Measurements from ENCODE around the gene HIC2.
"Not testable (repeated sequence)": the region's sequence is repeated elsewhere in the genome, so short reads cannot be mapped to it uniquely, and the experiment has no call there.

Gene HIC2

DNA sequence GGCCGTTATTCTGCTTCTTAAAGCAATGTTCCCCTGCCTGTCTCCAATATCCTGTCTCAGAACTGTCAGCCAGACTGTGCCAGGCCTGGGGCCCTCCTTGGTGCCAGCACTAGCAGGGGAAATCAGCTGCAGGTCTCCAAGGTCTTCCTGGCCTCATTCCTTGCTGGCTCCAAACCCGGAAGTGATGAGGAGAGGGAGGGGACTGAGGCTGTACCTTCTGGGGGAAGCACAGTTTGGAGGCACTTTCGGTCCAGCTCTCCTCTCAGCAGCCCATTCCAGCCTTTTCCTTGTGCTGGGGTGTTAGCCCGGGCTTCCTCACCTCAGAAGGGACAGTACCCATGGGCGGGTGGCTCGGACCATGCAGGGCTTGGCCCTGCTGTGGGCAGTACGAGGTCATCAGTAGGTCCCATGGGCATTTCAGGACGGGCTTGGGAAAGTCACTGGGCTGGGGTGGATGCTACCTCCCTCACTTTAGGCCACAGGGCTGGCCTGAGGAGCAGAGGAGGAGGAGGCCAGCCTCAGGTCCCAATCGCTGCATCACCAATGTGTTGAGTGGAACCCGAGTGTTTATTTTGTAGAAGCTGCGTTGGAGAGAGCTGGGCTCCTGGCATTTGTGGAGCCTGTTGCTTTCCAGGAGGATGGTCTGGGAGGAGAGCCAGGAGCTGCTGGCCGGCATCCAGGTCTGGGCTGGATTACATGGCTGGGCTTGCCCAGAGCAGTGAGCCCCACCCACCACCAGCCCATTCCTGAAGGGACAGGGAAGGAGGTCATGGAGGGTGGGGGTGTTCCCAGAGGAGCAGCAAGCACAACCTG lies 19.0 kb downstream of the HIC2 start:
- DNase-seq (ENCODE audit: low read depth, low spot score), result not testable (repeated sequence)

DNA sequence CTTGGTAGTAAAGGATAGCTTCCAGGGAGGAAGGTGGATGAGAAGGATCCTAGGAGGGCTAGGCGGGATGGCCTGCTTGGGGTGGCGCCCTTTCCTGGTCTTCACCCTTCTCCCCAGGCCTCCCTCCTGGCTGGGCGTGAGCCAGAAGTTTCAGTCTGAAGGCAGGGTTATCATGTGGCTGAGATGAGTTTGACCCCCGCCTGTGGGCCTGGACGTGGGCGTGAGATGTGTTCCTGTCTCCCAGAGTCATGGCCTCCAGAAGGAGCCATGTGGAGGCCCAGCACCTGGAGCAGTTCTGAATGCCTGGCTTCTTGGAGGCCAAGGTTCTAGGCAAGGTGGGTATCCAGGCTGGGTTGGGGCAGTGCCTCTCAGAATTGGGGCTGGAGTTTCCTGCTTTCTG lies 20.8 kb downstream of the HIC2 start:
- DNase-seq (ENCODE audit: low read depth, low spot score), result not testable (repeated sequence)

DNA sequence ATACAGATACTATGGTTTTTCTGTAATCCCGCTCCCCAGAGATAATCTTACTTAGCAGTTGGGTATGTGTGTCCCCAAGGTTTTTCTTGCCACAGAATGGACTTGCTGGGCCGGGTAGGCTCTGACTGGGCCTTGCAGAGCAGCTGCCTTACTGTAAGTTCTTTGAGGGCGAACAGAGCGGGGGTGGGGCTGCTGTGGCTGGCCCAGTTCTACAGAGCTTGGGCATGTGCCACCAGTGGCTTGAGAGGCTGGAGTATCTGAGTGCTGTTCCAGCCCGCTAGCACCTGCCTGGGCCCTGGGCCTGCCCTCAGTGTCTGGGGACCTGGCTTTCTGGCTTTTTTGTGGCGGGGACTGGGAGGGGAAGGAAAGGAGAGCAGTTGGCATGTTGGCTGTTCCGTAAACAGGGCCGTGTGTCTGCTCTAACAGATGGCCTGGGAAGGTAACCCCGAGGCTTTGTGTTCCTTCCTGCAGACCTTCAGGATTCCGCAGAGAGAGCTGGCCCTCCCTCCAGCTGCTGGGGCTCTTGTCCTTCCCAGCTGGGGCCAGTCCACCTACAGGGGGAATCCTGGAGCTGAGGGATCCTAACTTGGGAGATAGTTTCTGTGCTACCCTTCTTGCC lies 23.0 kb downstream of the HIC2 start:
- DNase-seq (ENCODE audit: low read depth, low spot score), result not testable (repeated sequence)

DNA sequence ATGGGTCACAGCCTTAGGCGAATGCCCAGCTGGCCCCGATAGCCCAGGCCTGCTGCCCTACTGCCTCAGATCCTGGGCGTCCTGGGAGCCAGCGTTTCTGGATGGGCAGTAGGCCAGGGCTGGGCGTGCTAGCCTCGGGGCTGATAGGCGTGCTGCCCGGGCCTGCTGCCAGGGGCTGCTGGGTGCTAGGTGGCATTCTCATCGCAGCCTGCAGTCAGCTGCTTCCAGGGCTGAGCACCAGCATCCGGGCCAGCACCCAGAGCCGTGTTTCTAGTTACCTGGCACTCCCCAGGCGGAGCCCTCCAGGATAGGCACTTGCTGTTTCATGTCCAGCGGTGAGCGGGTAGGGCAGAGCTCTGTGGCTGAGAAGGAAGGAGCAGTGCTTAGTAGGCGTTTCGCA lies 23.5 kb downstream of the HIC2 start:
- not testable (repeated sequence) for DNase-seq (ENCODE audit: low read depth, low spot score)

DNA sequence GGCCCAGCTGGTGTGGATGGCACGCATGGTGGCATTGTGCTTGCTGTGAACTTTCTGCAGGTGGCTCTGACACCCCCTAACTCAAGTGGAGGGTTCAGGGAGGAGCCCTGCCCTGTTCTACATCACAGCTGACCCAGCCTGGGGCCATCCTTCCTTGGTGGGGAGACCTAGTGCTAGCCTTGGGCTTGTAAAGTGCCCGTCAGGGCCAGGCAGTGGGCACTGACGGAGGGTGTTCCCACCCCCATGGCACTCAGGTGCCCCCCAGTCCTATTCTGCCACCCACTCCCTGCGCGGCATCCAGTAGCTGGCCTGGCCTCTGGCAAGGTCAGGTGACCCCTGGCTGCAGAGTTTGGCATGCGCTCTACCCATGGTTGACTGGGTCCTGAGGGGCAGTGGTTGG lies 24.0 kb downstream of the HIC2 start:
- not testable (repeated sequence) for DNase-seq (ENCODE audit: low read depth, low spot score)

- DNase-seq (ENCODE audit: low read depth, low spot score), result not testable (repeated sequence)
Measured at GRCh38 chr22:21442123-21442522, 25.0 kb downstream of the HIC2 start.

GRCh38 chr22:21442646-21443045 lies 25.5 kb downstream of the HIC2 start:
- DNase-seq (ENCODE audit: low read depth, low spot score), result not testable (repeated sequence)

- no peak for DNase-seq (ENCODE audit: low read depth, low spot score)
Measured at GRCh38 chr22:21443057-21443734, 26.0 kb downstream of the HIC2 start.

- DNase-seq (ENCODE audit: low read depth, low spot score), result no peak
Measured at GRCh38 chr22:21443735-21444421, 26.7 kb downstream of the HIC2 start.

DNA sequence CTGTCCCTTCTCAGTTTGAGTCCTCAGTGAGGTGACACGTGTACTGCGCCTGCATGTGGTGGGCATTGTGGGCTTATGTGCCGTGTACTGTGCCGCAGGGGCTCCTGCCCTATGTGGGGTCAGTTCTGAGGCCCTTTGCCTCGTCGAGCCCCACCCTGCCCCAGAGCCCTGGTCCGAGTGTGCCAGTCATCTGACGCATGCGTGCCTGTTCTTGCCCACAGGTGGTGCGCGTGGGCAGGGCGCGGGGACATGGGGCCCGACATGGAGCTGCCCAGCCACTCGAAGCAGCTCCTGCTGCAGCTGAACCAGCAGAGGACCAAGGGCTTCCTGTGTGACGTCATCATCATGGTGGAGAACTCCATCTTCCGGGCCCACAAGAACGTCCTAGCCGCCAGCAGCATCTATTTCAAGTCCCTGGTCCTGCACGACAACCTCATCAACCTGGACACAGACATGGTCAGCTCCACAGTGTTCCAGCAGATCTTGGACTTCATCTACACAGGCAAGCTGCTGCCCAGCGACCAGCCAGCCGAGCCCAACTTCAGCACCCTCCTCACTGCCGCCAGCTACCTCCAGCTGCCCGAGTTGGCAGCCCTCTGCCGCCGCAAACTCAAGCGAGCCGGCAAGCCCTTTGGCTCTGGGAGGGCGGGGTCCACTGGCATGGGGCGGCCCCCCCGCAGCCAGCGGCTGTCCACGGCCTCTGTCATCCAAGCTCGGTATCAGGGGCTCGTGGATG lies 27.7 kb downstream of the HIC2 start:
- DNase-seq (ENCODE audit: low read depth, low spot score), result no peak

DNA sequence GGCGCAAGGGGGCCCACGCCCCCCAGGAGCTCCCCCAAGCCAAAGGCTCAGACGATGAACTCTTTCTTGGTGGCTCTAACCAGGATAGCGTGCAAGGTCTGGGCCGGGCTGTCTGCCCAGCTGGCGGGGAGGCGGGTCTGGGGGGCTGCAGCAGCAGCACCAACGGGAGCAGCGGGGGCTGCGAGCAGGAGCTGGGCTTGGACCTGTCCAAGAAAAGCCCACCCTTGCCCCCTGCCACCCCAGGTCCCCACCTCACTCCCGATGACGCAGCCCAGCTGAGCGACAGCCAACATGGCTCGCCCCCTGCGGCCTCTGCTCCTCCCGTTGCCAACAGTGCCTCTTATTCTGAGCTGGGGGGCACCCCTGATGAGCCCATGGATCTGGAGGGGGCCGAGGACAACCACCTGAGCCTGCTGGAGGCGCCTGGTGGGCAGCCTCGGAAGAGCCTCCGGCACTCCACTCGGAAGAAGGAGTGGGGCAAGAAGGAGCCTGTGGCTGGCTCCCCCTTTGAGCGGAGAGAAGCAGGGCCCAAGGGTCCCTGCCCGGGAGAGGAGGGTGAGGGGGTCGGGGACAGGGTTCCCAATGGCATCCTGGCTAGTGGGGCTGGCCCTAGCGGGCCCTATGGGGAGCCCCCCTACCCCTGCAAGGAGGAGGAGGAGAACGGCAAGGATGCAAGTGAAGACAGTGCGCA lies 28.4 kb downstream of the HIC2 start:
- DNase-seq (ENCODE audit: low read depth, low spot score), result no peak

- DNase-seq (ENCODE audit: low read depth, low spot score), result no peak
Measured at GRCh38 chr22:21446128-21446826, 29.1 kb downstream of the HIC2 start.

DNA sequence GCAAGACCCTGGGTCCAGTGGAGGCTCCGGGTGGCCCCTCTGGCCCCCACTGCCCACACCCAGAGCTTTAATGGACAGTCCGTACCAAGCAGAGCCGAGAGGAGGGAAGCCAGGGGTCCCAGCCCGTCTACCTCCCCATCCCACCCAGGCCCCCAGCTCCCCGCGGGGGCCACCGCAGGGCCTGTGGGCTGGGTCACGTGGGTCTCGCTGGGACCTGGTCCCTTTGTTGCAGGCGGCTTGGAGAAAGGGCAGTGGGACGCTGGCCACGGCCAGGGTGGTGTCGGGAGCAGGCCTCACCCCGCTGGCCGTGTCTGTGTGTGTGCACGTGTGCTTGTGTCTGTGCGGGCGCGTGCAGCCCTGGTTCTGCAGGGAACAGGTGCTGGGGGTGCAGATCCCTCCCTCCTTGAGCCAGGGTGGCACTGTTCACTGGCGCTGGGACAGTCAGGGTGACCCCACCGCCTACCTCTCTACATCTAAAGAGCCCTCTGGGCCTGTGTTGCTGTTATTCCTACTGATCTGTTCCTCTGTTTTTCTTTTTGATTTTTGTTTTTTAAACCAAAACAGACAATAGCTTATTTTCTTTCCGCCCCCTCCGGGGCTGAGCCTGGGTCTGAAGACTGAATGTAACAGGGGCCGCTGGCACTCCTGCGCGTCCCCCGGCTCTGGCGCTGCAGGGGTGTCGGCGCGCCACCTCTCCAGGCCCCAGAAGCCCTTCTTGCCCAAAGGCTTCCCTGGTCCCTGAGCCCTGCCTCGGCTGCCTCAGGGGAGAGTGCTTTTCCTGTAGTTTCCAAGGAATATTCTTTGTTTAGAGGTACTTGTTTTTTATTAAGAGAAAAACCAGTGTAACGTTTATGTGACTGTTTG lies 29.9 kb downstream of the HIC2 start:
- DNase-seq (ENCODE audit: low read depth, low spot score), result no peak

GRCh38 chr22:21447694-21448402 lies 30.7 kb downstream of the HIC2 start:
- DNase-seq (ENCODE audit: low read depth, low spot score), result no peak

DNA sequence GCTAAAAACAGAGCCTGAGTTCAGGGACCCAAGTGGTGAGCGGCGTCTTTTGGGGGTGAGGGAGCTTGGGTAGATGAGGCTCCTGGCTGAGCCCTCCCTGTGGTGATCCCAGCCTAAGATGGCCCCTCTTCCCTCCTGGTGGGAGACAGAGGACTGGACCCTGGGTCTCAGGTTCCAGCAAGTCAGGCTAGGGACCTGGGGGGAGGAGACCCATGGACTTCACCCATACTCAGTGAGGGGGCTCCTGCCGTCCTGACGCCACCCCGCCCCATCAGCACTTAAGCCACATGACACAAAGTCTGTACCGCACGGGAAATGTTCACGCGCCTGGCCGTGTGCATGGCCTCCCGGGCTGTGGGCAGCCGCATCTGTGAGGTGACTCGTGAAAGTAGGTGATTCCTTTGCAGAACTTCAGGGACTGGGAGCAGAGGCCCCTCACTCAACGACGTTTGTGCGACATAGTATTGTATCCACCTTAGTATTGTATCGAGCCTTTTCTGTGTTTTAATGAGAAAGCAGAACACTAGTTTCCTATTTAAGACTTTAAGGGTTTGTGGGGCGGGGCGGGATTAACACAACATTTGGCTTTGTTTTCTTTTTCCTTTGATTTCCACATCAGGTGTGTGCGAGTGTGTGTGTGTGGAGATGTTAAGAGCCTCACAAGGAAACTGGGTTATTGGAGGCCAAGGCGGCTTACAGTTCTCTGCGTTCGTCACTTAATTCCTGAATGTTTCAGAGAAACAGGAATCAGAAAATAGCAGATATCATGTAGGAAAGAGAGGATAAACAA lies 31.7 kb downstream of the HIC2 start:
- DNase-seq (ENCODE audit: low read depth, low spot score), result no peak

GRCh38 chr22:21449531-21450319 lies 32.6 kb downstream of the HIC2 start:
- DNase-seq (ENCODE audit: low read depth, low spot score), result no peak

GRCh38 chr22:21450320-21450831 lies 33.2 kb downstream of the HIC2 start:
- DNase-seq (ENCODE audit: low read depth, low spot score), result no peak
